Right lobe of liver (tissue), 4 donors: ENCODE measurements around the gene NAV2.

Experiments
- CTCF ChIP-seq, 4 donors: fragments of 200-600 bp in 3 of 4; fragments of 450-650 bp in 1 of 4; IDR thresholded peaks; one replicate each; pipeline versions ENCODE4 v1.5.1 to v1.8.0; 2016 to 2022; ENCODE audit warnings: antibody characterized with exemption in 4 of 4, mild to moderate bottlenecking in 2 of 4
- POLR2A ChIP-seq: fragments of 450-650 bp; IDR thresholded peaks from one replicate; pipeline ENCODE4 v1.6.1; 2017; ENCODE audit warnings: antibody characterized with exemption, mild to moderate bottlenecking
- donor health status: DM: no; HTN: no; CAD: no.
- donor health status: DM: no; HTN: no; CAD: no.
- donor health status: DM: no; HTN: yes; CAD: no.

DNA sequence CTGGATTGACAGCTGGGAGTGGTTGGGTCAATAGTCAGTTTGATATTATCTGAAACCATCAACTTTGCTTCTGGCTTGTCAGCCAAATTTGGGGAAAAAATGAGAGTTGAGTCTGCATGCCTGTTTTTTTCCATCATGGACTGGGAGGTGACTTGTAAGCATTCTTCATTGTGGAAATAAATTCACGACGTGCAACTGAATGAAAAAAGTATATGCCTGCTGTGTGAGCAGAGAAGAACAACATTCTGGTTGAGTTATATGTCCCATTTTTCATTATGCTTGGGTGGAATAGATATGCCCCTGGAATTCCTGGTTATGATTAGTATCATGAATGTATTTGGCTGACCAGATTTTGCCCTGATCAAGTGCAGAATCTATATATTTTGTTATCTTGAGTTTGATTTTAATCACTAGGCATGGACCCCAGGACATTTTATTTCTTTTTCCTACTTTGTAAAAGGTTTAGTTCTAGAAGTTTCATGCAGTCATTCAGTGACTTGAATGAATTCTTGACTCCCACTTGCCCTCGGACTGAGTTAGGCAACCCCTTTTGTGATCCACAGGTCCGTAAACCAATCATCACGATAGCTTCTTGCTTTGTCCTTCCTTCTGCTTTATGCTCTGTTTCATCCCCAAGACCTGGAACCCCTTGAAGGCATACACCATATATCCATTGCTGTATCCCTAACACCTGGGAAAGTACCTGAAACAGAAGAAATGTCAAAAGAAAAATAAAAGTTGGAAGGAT is 205.8 kb downstream of the NAV2 start:
- TF ChIP-seq POLR2A (no peak), CTCF (IDR thresholded peaks at IDR 0.05) (no peak)
